GM10248 (cell line): Measurements from ENCODE around the gene NKD1.
A peak's percentile ranks its signal among the peaks of the same experiment; 100 is the strongest.

ENCODE experiments used
- CTCF ChIA-PET: fragments of 300-600 bp; sonication (Branson Sonifier 250); formaldehyde crosslinking; extraction: SDS; loops from one replicate; lab custom pipeline; 2021; ENCODE audit warnings: antibody characterized with exemption; lab: Yijun Ruan, JAX
- POLR2A ChIA-PET: fragments of 350-650 bp; sonication (Branson Sonifier 250); formaldehyde crosslinking; extraction: SDS; loops from one replicate; lab custom pipeline; 2020; ENCODE audit warnings: antibody characterized with exemption; lab: Yijun Ruan, JAX
- DNase-seq: peaks from one replicate; pipeline ENCODE4 v3.0.0; 2012; ENCODE audit errors: extremely low spot score
- TF ChIP-seq, protein P1 (sequence below): IDR thresholded peaks from 2 replicates; pipeline ENCODE4 v1.5.1; 2012; ENCODE audit warnings: mild to moderate bottlenecking, low read depth; ENCODE audit errors: extremely low read depth, missing control alignments, control extremely low read depth

Gene NKD1, protein sequence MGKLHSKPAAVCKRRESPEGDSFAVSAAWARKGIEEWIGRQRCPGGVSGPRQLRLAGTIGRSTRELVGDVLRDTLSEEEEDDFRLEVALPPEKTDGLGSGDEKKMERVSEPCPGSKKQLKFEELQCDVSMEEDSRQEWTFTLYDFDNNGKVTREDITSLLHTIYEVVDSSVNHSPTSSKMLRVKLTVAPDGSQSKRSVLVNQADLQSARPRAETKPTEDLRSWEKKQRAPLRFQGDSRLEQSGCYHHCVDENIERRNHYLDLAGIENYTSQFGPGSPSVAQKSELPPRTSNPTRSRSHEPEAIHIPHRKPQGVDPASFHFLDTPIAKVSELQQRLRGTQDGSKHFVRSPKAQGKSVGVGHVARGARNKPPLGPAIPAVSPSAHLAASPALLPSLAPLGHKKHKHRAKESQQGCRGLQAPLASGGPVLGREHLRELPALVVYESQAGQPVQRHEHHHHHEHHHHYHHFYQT

DNA sequence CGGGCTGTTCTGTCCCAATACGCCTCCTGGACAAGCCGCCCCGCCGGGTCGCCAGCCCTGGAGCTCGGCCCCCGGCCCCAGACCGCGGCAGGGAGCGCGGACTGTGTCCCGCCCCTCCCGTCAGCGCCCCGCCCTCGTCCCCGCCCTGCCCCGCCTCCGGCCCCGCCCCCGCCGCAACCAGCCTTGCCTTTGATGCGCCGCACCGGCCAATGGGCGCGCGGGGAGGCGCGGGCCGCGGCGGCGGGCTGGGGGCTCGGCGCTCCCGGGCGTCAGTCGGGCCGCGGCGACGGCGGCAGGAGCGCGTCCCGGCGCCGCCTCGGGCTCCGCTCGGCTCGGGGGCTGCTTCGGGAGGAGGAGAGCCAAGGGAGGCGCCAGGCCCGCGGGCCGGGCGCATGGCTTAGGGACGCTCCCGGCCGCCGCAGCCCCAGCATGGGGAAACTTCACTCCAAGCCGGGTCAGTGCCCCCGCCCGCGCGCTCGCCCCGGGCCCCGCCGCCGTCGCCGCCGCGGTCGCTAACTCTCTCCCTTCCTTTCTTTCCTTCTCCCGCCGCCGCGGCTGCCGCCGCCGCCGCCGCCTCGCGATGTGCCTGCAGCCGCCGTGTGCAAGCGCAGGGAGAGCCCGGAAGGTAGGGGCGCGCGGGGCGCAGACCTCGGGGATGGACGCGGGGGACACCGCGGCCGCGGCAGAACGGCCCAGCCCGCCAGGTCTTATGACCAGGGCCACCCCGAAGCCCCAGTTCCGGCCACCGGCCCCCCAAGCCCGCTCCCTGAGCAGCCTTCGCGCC, at the start of gene NKD1:
Gene NKD1, plus strand, starts transcription at position 272 of the 784 bp plus-strand sequence. Its CDS starts 158 bp downstream, at position 430.
- POLR2A ChIA-PET = no interaction called here
- DNase-seq = peak; percentile 94
- CTCF ChIA-PET = interaction anchor here (0.6 to 2.6 kb wide), 3 partner anchors 11 to 258 kb away, joined by 3 to 11 read pairs (median 4); no protein-coding TSS in a partner anchor
- TF ChIP-seq, protein P1, sequence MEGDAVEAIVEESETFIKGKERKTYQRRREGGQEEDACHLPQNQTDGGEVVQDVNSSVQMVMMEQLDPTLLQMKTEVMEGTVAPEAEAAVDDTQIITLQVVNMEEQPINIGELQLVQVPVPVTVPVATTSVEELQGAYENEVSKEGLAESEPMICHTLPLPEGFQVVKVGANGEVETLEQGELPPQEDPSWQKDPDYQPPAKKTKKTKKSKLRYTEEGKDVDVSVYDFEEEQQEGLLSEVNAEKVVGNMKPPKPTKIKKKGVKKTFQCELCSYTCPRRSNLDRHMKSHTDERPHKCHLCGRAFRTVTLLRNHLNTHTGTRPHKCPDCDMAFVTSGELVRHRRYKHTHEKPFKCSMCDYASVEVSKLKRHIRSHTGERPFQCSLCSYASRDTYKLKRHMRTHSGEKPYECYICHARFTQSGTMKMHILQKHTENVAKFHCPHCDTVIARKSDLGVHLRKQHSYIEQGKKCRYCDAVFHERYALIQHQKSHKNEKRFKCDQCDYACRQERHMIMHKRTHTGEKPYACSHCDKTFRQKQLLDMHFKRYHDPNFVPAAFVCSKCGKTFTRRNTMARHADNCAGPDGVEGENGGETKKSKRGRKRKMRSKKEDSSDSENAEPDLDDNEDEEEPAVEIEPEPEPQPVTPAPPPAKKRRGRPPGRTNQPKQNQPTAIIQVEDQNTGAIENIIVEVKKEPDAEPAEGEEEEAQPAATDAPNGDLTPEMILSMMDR = no peak

DNA sequence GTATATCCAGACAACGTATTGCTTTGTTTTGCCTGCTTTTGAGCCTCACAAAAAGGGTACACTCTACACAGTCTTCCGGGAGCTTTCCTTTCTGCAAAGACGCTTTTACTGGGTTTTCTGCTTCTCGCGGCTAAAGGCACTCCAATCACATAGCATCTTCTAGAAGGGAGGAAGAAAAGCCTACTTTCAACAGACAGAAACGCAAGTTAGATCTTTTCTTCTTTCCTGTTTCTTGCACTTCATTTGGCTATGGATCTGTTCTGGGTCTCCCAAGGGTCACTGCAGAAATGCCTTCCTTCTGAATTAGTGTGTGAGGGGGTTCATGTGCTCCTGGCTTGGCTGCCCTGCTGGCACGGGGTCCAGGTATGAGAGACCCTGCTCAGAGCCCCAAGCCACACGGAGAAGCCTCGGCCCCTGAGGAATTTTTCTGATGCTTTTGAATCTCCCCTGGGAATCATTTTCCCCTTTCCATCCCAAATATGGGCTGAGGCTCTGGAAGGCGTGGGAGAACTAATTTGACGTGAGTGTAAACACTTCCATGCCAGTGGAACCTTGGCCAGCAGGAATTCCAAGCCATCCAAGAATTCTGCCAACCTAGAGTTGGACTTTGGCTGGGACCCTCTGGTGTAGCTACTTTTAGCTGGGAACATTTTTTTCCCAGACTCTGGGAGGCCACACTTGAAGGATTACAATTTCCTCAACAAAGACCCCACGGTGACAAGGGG, 49.6 kb upstream of the NKD1 start:
- ChIA-PET CTCF (no interaction called here), POLR2A (interaction anchor here (0.6 kb wide), 1 partner anchor 16 kb away, joined by 3 read pairs; no protein-coding TSS in a partner anchor)
- TF ChIP-seq, protein P1 = no peak
- no peak for DNase-seq

DNA sequence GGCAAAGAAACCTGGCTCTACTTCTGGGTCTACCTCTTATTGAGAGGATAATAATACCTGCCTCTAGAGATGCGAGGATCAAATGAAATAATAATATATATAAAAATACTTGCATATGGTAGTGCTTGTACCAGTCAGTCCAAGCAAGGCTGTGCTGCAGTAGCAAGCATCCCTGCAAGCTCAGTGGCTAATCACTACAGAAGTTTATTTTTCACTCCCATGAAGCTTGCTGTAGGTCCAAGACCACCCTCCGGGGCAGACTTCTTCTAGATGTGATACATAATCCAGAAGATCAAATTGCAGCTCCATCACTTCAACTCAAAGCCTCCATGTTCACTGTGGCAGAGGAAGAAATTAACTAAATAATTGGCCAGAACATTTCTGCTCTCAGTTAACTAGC, 48.9 kb upstream of the NKD1 start:
- no peak for DNase-seq
- TF ChIP-seq, protein P1 = no peak
- POLR2A ChIA-PET = no interaction called here
- CTCF ChIA-PET = no interaction called here

DNA sequence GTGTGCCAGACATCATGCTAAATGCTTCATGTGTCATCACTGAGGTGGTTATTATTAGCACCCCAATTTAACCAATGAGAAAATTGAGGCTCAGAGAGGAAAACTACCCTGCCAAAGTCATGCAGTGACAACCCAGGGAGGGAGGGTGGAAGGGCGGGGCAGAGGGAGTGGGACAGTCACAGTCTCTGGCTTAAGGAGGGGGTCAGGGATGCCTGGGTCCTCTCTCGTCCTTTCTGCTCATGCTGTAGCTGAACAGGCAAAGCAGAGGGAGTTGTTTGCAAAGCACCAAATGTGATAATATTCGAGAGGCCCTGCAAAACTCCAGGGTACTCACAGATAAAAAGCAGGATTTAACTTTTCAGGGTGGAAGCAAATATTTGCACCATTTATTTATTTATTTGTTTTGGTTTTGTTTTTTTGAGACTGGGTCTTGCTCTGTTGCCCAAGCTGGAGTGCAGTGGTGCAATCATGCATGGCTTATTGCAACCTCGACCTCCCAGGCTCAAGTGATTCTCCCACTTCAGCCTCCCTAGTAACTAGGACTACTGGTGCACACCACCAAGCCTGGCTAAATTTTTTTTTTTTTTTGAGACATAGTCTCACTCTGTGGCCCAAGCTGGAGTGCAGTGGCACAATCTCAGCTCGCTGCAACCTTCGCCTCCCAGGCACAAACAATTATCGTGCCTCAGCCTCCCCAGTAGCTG, 47.9 kb upstream of the NKD1 start:
- ChIA-PET CTCF (interaction anchor here (1.1 to 2.2 kb wide), 2 partner anchors 10 to 52 kb away, joined by 3 to 11 read pairs; no protein-coding TSS in a partner anchor), POLR2A (no interaction called here)
- TF ChIP-seq, protein P1 = no peak
- no peak for DNase-seq

DNA sequence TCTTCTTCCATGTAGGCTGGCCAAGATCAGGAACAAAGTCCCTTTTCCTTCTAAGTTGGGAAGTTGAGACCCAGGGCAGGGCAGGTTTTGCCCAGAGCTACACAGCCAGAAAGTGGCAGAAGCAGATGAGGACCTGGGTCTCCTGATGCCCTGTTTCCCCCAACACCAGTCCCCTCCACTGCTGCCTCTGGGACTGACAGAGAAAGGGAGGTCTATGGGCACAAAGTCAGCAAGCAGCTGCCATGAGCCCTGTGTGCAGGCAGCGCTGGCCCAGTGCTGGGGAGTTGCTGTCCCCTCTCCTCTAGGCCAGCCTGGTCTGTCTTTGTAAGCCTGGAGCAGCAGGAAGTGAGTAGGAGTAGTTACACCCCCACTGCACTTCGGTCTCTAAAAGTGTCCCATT, 46.9 kb upstream of the NKD1 start:
- no peak for DNase-seq
- TF ChIP-seq, protein P1 = no peak
- ChIA-PET POLR2A (no interaction called here), CTCF (interaction anchor here (1.1 to 2.2 kb wide), 2 partner anchors 9 to 51 kb away, joined by 3 to 11 read pairs; no protein-coding TSS in a partner anchor)
